Activated naive CD4-positive, alpha-beta T cell treated with anti-CD3 and anti-CD28 coated beads, Interleukin-2, amount 50 U/mL, for 72 hours (primary cell): Measurements from ENCODE around the gene GATC. TPM values are rescaled to one million over a fixed set of nuclear protein-coding genes. Genes with fewer than 3 reads are reported as not detected.
"Not testable (repeated sequence)": the region's sequence is repeated elsewhere in the genome, so short reads cannot be mapped to it uniquely, and the experiment has no call there.

ENCODE experiments used
- ATAC-seq, 2 donors: fragments of 150-1000 bp; cut with Tn5 transposase; 2 replicates each; pipeline ENCODE4 v1.10.0; 2021; ENCODE audit warnings: mild to moderate bottlenecking in 2 of 2, moderate library complexity in 2 of 2
- DNase-seq, 2 donors: peaks; one replicate each; pipeline ENCODE4 v3.0.0; 2021 to 2022; ENCODE audit warnings: low spot score in 2 of 2
- H3K27ac Mint-ChIP-seq, 2 donors: one replicate each; pipeline ENCODE4 v1.8.0; 2022; ENCODE audit warnings: mild to moderate bottlenecking in 2 of 2, mixed read lengths in 2 of 2
- H3K36me3 Mint-ChIP-seq, 2 donors: one replicate each; pipeline ENCODE4 v1.8.0; 2022; ENCODE audit warnings: mixed read lengths in 2 of 2
- H3K9me3 Mint-ChIP-seq, 2 donors: one replicate each; pipeline ENCODE4 v1.8.0; 2022; ENCODE audit warnings: mixed read lengths in 2 of 2
- total RNA-seq, 2 donors: library from RNA; stranded (reverse); gene quantifications; one replicate each; pipeline ENCODE4 v1.2.3, GENCODE V29; 2022

GATC gene
- total RNA-seq, 2 donors from 2014 or later = 27.5 to 46.3 TPM

- ATAC-seq (no peak), DNase-seq (no peak)
- Mint-ChIP-seq H3K9me3 (no peaks in the 10 kb centered on the region), H3K27ac (peak overlapping the region; percentile 68 to 73), H3K36me3 (no peaks in the 10 kb centered on the region)
Observed at GRCh38 chr12:120481022-120481767, 35.0 kb downstream of the GATC start.

- H3K9me3 Mint-ChIP-seq = no peaks in the 10 kb centered on the region
- DNase-seq (no peak), ATAC-seq (no peak)
- no peaks in the 10 kb centered on the region for H3K36me3 Mint-ChIP-seq
- H3K27ac Mint-ChIP-seq = peak overlapping the region in 1 of 2 donors; percentile 45
Observed at GRCh38 chr12:120483621-120484020, 37.4 kb downstream of the GATC start.

- ATAC-seq (no peak), DNase-seq (no peak)
- Mint-ChIP-seq H3K9me3 (no peaks in the 10 kb centered on the region), H3K27ac (no peak overlapping the region), H3K36me3 (no peaks in the 10 kb centered on the region)
Observed at GRCh38 chr12:120485961-120486881, 40.0 kb downstream of the GATC start.

- not testable (repeated sequence) for H3K27ac Mint-ChIP-seq, H3K36me3 Mint-ChIP-seq, DNase-seq, H3K9me3 Mint-ChIP-seq, ATAC-seq
Observed at GRCh38 chr12:120487552-120487951, 41.3 kb downstream of the GATC start.

GRCh38 chr12:120488057-120488640 lies 41.9 kb downstream of the GATC start:
- Mint-ChIP-seq H3K36me3 (no peaks in the 10 kb centered on the region), H3K27ac (peak overlapping the region in 1 of 2 donors; percentile 94), H3K9me3 (no peaks in the 10 kb centered on the region)
- no peak for ATAC-seq
- DNase-seq = no peak

GRCh38 chr12:120489018-120489417 lies 42.8 kb downstream of the GATC start:
- DNase-seq = no peak
- no peaks in the 10 kb centered on the region for H3K9me3 Mint-ChIP-seq
- no peaks in the 10 kb centered on the region for H3K36me3 Mint-ChIP-seq
- ATAC-seq = no peak
- H3K27ac Mint-ChIP-seq = no peak overlapping the region

GRCh38 chr12:120490325-120490724 lies 44.1 kb downstream of the GATC start:
- DNase-seq (no peak), ATAC-seq (no peak)
- no peaks in the 10 kb centered on the region for H3K9me3 Mint-ChIP-seq
- no peaks in the 10 kb centered on the region for H3K36me3 Mint-ChIP-seq
- H3K27ac Mint-ChIP-seq = peak overlapping the region in 1 of 2 donors; percentile 36

- DNase-seq (no peak), ATAC-seq (no peak)
- Mint-ChIP-seq H3K9me3 (no peaks in the 10 kb centered on the region), H3K27ac (peak overlapping the region in 1 of 2 donors; percentile 36), H3K36me3 (no peaks in the 10 kb centered on the region)
Observed at GRCh38 chr12:120490833-120491512, 44.7 kb downstream of the GATC start.

- H3K36me3 Mint-ChIP-seq = peaks cover 0 to 30% of the 10 kb centered on the region in 2 donors
- no peaks in the 10 kb centered on the region for H3K9me3 Mint-ChIP-seq
- peak overlapping the region; percentile 82 to 94 for H3K27ac Mint-ChIP-seq
- DNase-seq (no peak), ATAC-seq (no peak)
Observed at GRCh38 chr12:120495186-120495730, 49.0 kb downstream of the GATC start.

- Mint-ChIP-seq H3K9me3 (no peaks in the 10 kb centered on the region), H3K27ac (peak within 1 kb of the TSS; percentile 82 to 98), H3K36me3 (peaks cover 0 to 30% of the 10 kb centered on the region in 2 donors)
- peak; percentile 95 to 99 for DNase-seq
- ATAC-seq = peak; percentile 96 to 98
Observed at GRCh38 chr12:120495731-120496412, 49.6 kb downstream of the GATC start, which contains the start of gene DYNLL1. Gene DYNLL1, plus strand, starts transcription at chr12:120496113. Its CDS starts 309 bp downstream, at chr12:120496422.

- Mint-ChIP-seq H3K9me3 (no peaks in the 10 kb centered on the region), H3K36me3 (peaks cover 0 to 30% of the 10 kb centered on the region in 2 donors), H3K27ac (peak overlapping the region; percentile 82 to 98)
- DNase-seq (peak; percentile 29 to 59), ATAC-seq (peak in 1 of 2 donors; percentile 38)
Observed at GRCh38 chr12:120496413-120497340, 50.4 kb downstream of the GATC start.

GRCh38 chr12:120497524-120498150 lies 51.4 kb downstream of the GATC start:
- no peak for DNase-seq
- ATAC-seq = no peak
- no peaks in the 10 kb centered on the region for H3K9me3 Mint-ChIP-seq
- H3K27ac Mint-ChIP-seq = no peak overlapping the region
- H3K36me3 Mint-ChIP-seq = peaks cover 0 to 30% of the 10 kb centered on the region in 2 donors

- DNase-seq (no peak), ATAC-seq (no peak)
- Mint-ChIP-seq H3K27ac (peak overlapping the region in 1 of 2 donors; percentile 72), H3K36me3 (peaks cover 0 to 36% of the 10 kb centered on the region in 2 donors), H3K9me3 (no peaks in the 10 kb centered on the region)
Observed at GRCh38 chr12:120498870-120499515, 52.7 kb downstream of the GATC start.

- ATAC-seq (no peak), DNase-seq (no peak)
- Mint-ChIP-seq H3K36me3 (peaks cover 0 to 36% of the 10 kb centered on the region in 2 donors), H3K27ac (peak overlapping the region; percentile 59 to 77), H3K9me3 (no peaks in the 10 kb centered on the region)
Observed at GRCh38 chr12:120500581-120500980, 54.3 kb downstream of the GATC start.
